ENCODE measurements around the gene GRID1. TPM values are rescaled to one million over a fixed set of nuclear protein-coding genes. Genes with fewer than 3 reads are reported as not detected.

Gene GRID1
- total and polyA plus RNA-seq, 10 of the 15 experiments (the other 5 are each of a cell fraction or from before 2014, with no cell fraction given): 0.04 to 0.62 (median 0.08) TPM; not detected in 5

DNA sequence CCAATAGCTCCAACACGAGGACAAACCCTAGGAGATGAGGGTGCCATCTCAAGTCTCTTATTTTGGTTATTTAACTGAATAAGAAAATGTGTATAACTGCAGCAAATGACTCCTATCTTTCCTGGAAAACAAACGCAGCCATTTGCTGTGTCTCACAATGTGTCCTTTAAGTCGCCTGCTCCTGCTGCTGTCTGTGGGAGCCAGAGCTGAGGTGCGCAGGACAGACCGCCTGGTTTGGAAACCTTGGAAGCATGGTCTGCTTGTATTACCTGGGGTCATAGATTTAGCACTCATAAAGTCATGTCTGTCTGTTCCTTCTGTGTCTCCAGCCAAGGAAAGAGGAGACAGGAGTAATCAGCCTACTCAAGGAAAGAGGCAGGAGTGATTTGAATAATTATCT lies 760.2 kb downstream of the GRID1 start:
- in situ Hi-C loops (cut with MboI) (no loop called here), intact Hi-C loops (cut with micrococcal nuclease; ENCODE audit: unreplicated experiment) (no loop called here)
- POLR2A ChIA-PET: no interaction called here
- H3K4me1 ChIP-seq (ENCODE audit: control insufficient read depth, insufficient read depth, low read length): no peaks in the 10 kb centered on the region
- no peak overlapping the region for H3K4me2 ChIP-seq (ENCODE audit: control insufficient read depth, insufficient read depth)
- no TSS peak for BruUV-seq (replicated peaks)
- CTCF ChIA-PET: no interaction called here
- H2AFZ ChIP-seq (ENCODE audit: control insufficient read depth, low read depth, low read length): no peak overlapping the region
- no peak overlapping the region for H3K4me3 ChIP-seq
- no peaks in the 10 kb centered on the region; the same call in 2 of the 3 replicates for H3K9me3 ChIP-seq (replicated peaks; ENCODE audit: control insufficient read depth, insufficient read depth, low read length)
- H4K20me1 ChIP-seq (ENCODE audit: control insufficient read depth, insufficient read depth): no peaks in the 10 kb centered on the region
- SMC1A ChIA-PET (ENCODE audit: uncharacterized antibody, unreplicated experiment): no interaction called here
- RAD21 ChIA-PET (ENCODE audit: unreplicated experiment): no interaction called here
- TF ChIP-seq TCF7 (IDR thresholded peaks at IDR 0.05; ENCODE audit: borderline replicate concordance): no peak
- TF ChIP-seq SREBF1 (IDR thresholded peaks at IDR 0.05; ENCODE audit: low read length): no peak
- TF ChIP-seq, protein P1, sequence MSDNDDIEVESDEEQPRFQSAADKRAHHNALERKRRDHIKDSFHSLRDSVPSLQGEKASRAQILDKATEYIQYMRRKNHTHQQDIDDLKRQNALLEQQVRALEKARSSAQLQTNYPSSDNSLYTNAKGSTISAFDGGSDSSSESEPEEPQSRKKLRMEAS (IDR thresholded peaks at IDR 0.05; ENCODE audit: low read depth, low read length): no peak
- no peak for TF ChIP-seq NFXL1 (IDR thresholded peaks at IDR 0.05; ENCODE audit: borderline replicate concordance)
- TF ChIP-seq, protein P2, sequence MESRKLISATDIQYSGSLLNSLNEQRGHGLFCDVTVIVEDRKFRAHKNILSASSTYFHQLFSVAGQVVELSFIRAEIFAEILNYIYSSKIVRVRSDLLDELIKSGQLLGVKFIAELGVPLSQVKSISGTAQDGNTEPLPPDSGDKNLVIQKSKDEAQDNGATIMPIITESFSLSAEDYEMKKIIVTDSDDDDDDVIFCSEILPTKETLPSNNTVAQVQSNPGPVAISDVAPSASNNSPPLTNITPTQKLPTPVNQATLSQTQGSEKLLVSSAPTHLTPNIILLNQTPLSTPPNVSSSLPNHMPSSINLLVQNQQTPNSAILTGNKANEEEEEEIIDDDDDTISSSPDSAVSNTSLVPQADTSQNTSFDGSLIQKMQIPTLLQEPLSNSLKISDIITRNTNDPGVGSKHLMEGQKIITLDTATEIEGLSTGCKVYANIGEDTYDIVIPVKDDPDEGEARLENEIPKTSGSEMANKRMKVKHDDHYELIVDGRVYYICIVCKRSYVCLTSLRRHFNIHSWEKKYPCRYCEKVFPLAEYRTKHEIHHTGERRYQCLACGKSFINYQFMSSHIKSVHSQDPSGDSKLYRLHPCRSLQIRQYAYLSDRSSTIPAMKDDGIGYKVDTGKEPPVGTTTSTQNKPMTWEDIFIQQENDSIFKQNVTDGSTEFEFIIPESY (IDR thresholded peaks at IDR 0.05): no peak
- H3K9ac ChIP-seq (ENCODE audit: control insufficient read depth, insufficient read depth, low read length): no peak overlapping the region
- no peaks in the 10 kb centered on the region for H3K36me3 ChIP-seq (ENCODE audit: control insufficient read depth in 2 of 2, insufficient read depth in 2 of 2, low read length in 1 of 2)
- FAIRE-seq: no peak
- no peak for ATAC-seq
- no peaks in the 10 kb centered on the region for H3K27me3 ChIP-seq (replicated peaks in 1 of 2; ENCODE audit: control insufficient read depth in 2 of 2, insufficient read depth in 2 of 2, low read length in 1 of 2)
- no peak overlapping the region for H3K27ac ChIP-seq (ENCODE audit: control insufficient read depth, insufficient read depth)
- DNase-seq (ENCODE audit: low read depth, low spot score): no peak
- no peaks in the 10 kb centered on the region for H3K79me2 ChIP-seq (ENCODE audit: control insufficient read depth, insufficient read depth, low read length)
- 40% methylated on average over 5 of the region's 5 CpGs for WGBS (ENCODE audit: insufficient coverage, insufficient replicate concordance, low lambda C conversion rate, missing lambda C conversion rate)

DNA sequence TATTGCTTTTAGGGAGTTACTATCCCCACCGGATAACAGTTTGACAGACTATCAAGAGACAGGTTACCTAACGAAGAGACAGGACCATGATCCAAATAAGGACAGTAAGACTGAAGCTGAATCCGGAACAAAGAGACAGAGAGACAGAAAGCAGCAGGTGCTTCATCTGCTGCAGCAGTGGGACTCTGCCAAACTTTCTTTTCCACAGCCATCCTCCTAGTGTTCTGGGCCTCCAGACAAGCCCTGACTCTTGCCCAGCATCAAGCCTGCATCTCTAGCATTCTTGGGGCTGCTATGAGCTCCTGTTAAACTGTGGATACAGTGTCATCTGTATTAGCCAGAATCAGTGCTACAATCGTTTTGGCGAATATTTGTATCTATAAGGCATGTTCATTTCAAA lies 761.7 kb downstream of the GRID1 start:
- no peak for DNase-seq (ENCODE audit: low read depth, low spot score)
- 38% methylated on average over 5 of the region's 5 CpGs for WGBS (ENCODE audit: insufficient coverage, insufficient replicate concordance, low lambda C conversion rate, missing lambda C conversion rate)
- H3K4me3 ChIP-seq: no peak overlapping the region
- no peaks in the 10 kb centered on the region; the same call in 2 of the 3 replicates for H3K9me3 ChIP-seq (replicated peaks; ENCODE audit: control insufficient read depth, insufficient read depth, low read length)
- no peak for FAIRE-seq
- no peak overlapping the region for H2AFZ ChIP-seq (ENCODE audit: control insufficient read depth, low read depth, low read length)
- no peak overlapping the region for H3K9ac ChIP-seq (ENCODE audit: control insufficient read depth, insufficient read depth, low read length)
- no peak for TF ChIP-seq CEBPB (IDR thresholded peaks at IDR 0.05; ENCODE audit: borderline replicate concordance in 1 of 2, low read depth in 2 of 2, low read length in 2 of 2)
- no peak for TF ChIP-seq BMI1 (IDR thresholded peaks at IDR 0.05; ENCODE audit: borderline replicate concordance)
- no peak for TF ChIP-seq ZNF274 (IDR thresholded peaks at IDR 0.05; ENCODE audit: insufficient read depth, insufficient read length)
- TF ChIP-seq SMARCA5 (IDR thresholded peaks at IDR 0.05): no peak
- no peak for TF ChIP-seq RELA (IDR thresholded peaks at IDR 0.05; ENCODE audit: borderline replicate concordance, partially characterized antibody)
- no peak for TF ChIP-seq PAX8 (IDR thresholded peaks at IDR 0.05)
- no peaks in the 10 kb centered on the region for H3K79me2 ChIP-seq (ENCODE audit: control insufficient read depth, insufficient read depth, low read length)
- intact Hi-C loops (cut with micrococcal nuclease; ENCODE audit: unreplicated experiment) (no loop called here), in situ Hi-C loops (cut with MboI) (no loop called here)
- RAD21 ChIA-PET (ENCODE audit: unreplicated experiment): no interaction called here
- POLR2A ChIA-PET: no interaction called here
- H3K27me3 ChIP-seq (replicated peaks in 1 of 2; ENCODE audit: control insufficient read depth in 2 of 2, insufficient read depth in 2 of 2, low read length in 1 of 2): no peaks in the 10 kb centered on the region
- CTCF ChIA-PET: no interaction called here
- BruUV-seq (replicated peaks): no TSS peak
- no peak overlapping the region for H3K27ac ChIP-seq (ENCODE audit: control insufficient read depth, insufficient read depth)
- SMC1A ChIA-PET (ENCODE audit: uncharacterized antibody, unreplicated experiment): no interaction called here
- ATAC-seq: no peak
- H3K36me3 ChIP-seq (ENCODE audit: control insufficient read depth in 2 of 2, insufficient read depth in 2 of 2, low read length in 1 of 2): no peaks in the 10 kb centered on the region
- no peak overlapping the region for H3K4me2 ChIP-seq (ENCODE audit: control insufficient read depth, insufficient read depth)
- H4K20me1 ChIP-seq (ENCODE audit: control insufficient read depth, insufficient read depth): no peaks in the 10 kb centered on the region
- H3K4me1 ChIP-seq (ENCODE audit: control insufficient read depth, insufficient read depth, low read length): no peaks in the 10 kb centered on the region
